GM12878 (cell line): ENCODE measurements around the gene BAG5. TPM values are rescaled to one million over a fixed set of nuclear protein-coding genes. Genes with fewer than 3 reads are reported as not detected.

ENCODE experiments used
- ATAC-seq: fragments of 200-7000 bp; cut with Tn5 transposase; 3 replicates; pipeline ENCODE4 v1.9.1; 2020; ENCODE audit warnings: mild to moderate bottlenecking, moderate library complexity
- BruUV-seq: library from RNA; stranded (reverse); fragments of 400-500 nt; replicated peaks from 2 replicates; lab custom pipeline; 2021; lab: Mats Ljungman, UMichigan
- CTCF ChIA-PET: fragments of 300-600 bp; sonication (Branson Sonifier 250); formaldehyde crosslinking; extraction: SDS; loops from one replicate; lab custom pipeline; 2021; ENCODE audit warnings: inconsistent platforms; lab: Yijun Ruan, JAX
- POLR2A ChIA-PET: fragments of 350-600 bp; formaldehyde crosslinking; extraction: SDS; loops from one replicate; lab custom pipeline; 2021; ENCODE audit warnings: inconsistent platforms; lab: Charles Lee
- RAD21 ChIA-PET: fragments of 300-600 bp; sonication (Branson Sonifier 250); formaldehyde crosslinking; loops from one replicate; lab custom pipeline; 2023; ENCODE audit warnings: antibody characterized with exemption; ENCODE audit not compliant: unreplicated experiment; lab: Charles Lee
- SMC1A ChIA-PET: fragments of 300-600 bp; sonication (Branson Sonifier 250); formaldehyde crosslinking; loops from one replicate; lab custom pipeline; 2023; ENCODE audit not compliant: unreplicated experiment, uncharacterized antibody; lab: Charles Lee
- DNase-seq: peaks from one replicate; pipeline ENCODE4 v3.0.0-alpha.2; 2011; ENCODE audit warnings: low read depth, low spot score
- FAIRE-seq: peaks from 3 replicates; lab custom pipeline; 2011; peaks lifted over from hg19 to GRCh38; lab: Jason Lieb, UNC
- H2AFZ ChIP-seq: 2 replicates; pipeline ENCODE4 v1.6.0; 2011; ENCODE audit warnings: low read depth, low read length, control low read depth; ENCODE audit not compliant: control insufficient read depth
- H3K27ac ChIP-seq: 2 replicates; pipeline ENCODE4 v1.5.1; 2011; ENCODE audit warnings: control low read depth; ENCODE audit not compliant: control insufficient read depth, insufficient read depth
- H3K27me3 ChIP-seq, 2 experiments: replicated peaks in 1 of 2; 2 replicates each; pipeline versions ENCODE4 v1.6.0 to v1.6.1; 2011; ENCODE audit warnings: low read length in 1 of 2; ENCODE audit not compliant: control insufficient read depth in 2 of 2, insufficient read depth in 2 of 2
- H3K36me3 ChIP-seq, 2 experiments: 2 replicates each; pipeline ENCODE4 v1.5.1; 2011; ENCODE audit warnings: low read length in 1 of 2; ENCODE audit not compliant: control insufficient read depth in 2 of 2, insufficient read depth in 2 of 2
- H3K4me1 ChIP-seq: 2 replicates; pipeline ENCODE4 v1.6.1; 2011; ENCODE audit warnings: mild to moderate bottlenecking, low read length, moderate library complexity, mixed read lengths; ENCODE audit not compliant: control insufficient read depth, insufficient read depth
- H3K4me2 ChIP-seq: 2 replicates; pipeline ENCODE4 v1.6.0; 2011; ENCODE audit warnings: control low read depth; ENCODE audit not compliant: control insufficient read depth, insufficient read depth
- H3K4me3 ChIP-seq: fragments of 200-600 bp; sonication (generic); 2 replicates; pipeline ENCODE4 v1.5.1; 2016
- H3K79me2 ChIP-seq: 2 replicates; pipeline ENCODE4 v1.6.0; 2011; ENCODE audit warnings: low read length; ENCODE audit not compliant: control insufficient read depth, insufficient read depth
- H3K9ac ChIP-seq: 2 replicates; pipeline ENCODE4 v1.8.0; 2011; ENCODE audit warnings: low read length, control low read depth, mixed read lengths; ENCODE audit not compliant: control insufficient read depth, insufficient read depth
- H3K9me3 ChIP-seq: replicated peaks from 3 replicates; pipeline ENCODE4 v1.5.1; 2011; ENCODE audit warnings: mild to moderate bottlenecking, low read length; ENCODE audit not compliant: control insufficient read depth, insufficient read depth
- H4K20me1 ChIP-seq: 2 replicates; pipeline ENCODE4 v1.6.0; 2011; ENCODE audit not compliant: control insufficient read depth, insufficient read depth
- DPF2 ChIP-seq: fragments of 450-650 bp; IDR thresholded peaks from 2 replicates; pipeline ENCODE4 v1.6.1; 2017; ENCODE audit warnings: mild to moderate bottlenecking
- E2F8 ChIP-seq: fragments of 450-650 bp; IDR thresholded peaks from 2 replicates; pipeline ENCODE4 v1.6.1; 2018; ENCODE audit warnings: mild to moderate bottlenecking, low read depth, moderate library complexity; ENCODE audit not compliant: partially characterized antibody
- ETV6 ChIP-seq, 2 experiments: fragments of 450-650 bp in 1 of 2; IDR thresholded peaks in 1 of 2; conservative IDR thresholded peaks in 1 of 2; 2 replicates each; pipeline ENCODE4 v1.6.1; 2014; ENCODE audit warnings: antibody characterized with exemption in 1 of 2, borderline replicate concordance in 1 of 2, low read depth in 1 of 2, mild to moderate bottlenecking in 1 of 2, moderate library complexity in 1 of 2
- KLF5 ChIP-seq: fragments of 450-650 bp; IDR thresholded peaks from 2 replicates; pipeline ENCODE4 v1.6.1; 2014; ENCODE audit warnings: mild to moderate bottlenecking; ENCODE audit not compliant: partially characterized antibody
- ZSCAN29 ChIP-seq: fragments of 450-650 bp; IDR thresholded peaks from 2 replicates; pipeline ENCODE4 v1.6.1; 2017; ENCODE audit warnings: mild to moderate bottlenecking, moderate library complexity
- WGBS: methylation state at CpG from one replicate; pipeline ENCODE4 v1.1.6; 2016; ENCODE audit warnings: low lambda C conversion rate; ENCODE audit not compliant: insufficient replicate concordance, insufficient coverage; ENCODE audit errors: missing lambda C conversion rate; 5-methylcytosine and 5-hydroxymethylcytosine counted together
- in situ Hi-C: fragments of 300-500 bp; cut with MboI; formaldehyde crosslinking; loops from 9 replicates; pipeline ENCODE4 v1.14.3; 2018; ENCODE audit warnings: mixed read lengths
- intact Hi-C: fragments of 100-400 bp; cut with micrococcal nuclease; formaldehyde crosslinking; loops from one replicate; pipeline ENCODE4 v1.14.2; 2022; ENCODE audit not compliant: unreplicated experiment
- polyA plus RNA-seq, 11 experiments: library from polyadenylated mRNA; depleted of rRNA in 4 of 11; unstranded in 6 of 11; stranded (reverse) in 5 of 11; fragments of >200 nt; fragmentation: Nextera tagmentation in 4 of 11; fragmentation: Illumina TruSeq in 1 of 11; extraction: Ambion mirVana in 4 of 11; extraction: Trizol in 1 of 11; gene quantifications; 1 replicate in 1 of 11; 2 replicates in 10 of 11; pipeline versions ENCODE4 v1.2.1 to v1.2.3, GENCODE V29; 2011 to 2016; ENCODE audit warnings: inconsistent platforms in 2 of 11, missing spikeins in 2 of 11, low read depth in 1 of 11
- total RNA-seq, 4 experiments: library from RNA; depleted of rRNA in 3 of 4; stranded (reverse); fragments of >200 nt in 3 of 4; fragmentation: Illumina TruSeq in 1 of 4; extraction: Trizol in 1 of 4; gene quantifications; 2 replicates each; pipeline versions ENCODE4 v1.2.1 to v1.2.3, GENCODE V29; 2013 to 2021
- TF ChIP-seq, protein P1 (sequence below): IDR thresholded peaks from 2 replicates; pipeline ENCODE4 v1.6.1; 2012; ENCODE audit warnings: low read depth, low read length, improper control_type of control experiment
- TF ChIP-seq, protein P2 (sequence below): fragments of 450-650 bp; IDR thresholded peaks from 2 replicates; pipeline ENCODE4 v1.6.1; 2017; ENCODE audit warnings: mild to moderate bottlenecking, moderate library complexity
- TF ChIP-seq, protein P3 (sequence below): fragments of 450-650 bp; IDR thresholded peaks from 2 replicates; pipeline ENCODE4 v1.6.1; 2017; ENCODE audit warnings: low read depth, mild to moderate bottlenecking, moderate library complexity

BAG5 gene
- total and polyA plus RNA-seq, 10 of the 15 experiments (the other 5 are each of a cell fraction or from before 2014, with no cell fraction given) = 9.9 to 30.5 (median 20.1) TPM

DNA sequence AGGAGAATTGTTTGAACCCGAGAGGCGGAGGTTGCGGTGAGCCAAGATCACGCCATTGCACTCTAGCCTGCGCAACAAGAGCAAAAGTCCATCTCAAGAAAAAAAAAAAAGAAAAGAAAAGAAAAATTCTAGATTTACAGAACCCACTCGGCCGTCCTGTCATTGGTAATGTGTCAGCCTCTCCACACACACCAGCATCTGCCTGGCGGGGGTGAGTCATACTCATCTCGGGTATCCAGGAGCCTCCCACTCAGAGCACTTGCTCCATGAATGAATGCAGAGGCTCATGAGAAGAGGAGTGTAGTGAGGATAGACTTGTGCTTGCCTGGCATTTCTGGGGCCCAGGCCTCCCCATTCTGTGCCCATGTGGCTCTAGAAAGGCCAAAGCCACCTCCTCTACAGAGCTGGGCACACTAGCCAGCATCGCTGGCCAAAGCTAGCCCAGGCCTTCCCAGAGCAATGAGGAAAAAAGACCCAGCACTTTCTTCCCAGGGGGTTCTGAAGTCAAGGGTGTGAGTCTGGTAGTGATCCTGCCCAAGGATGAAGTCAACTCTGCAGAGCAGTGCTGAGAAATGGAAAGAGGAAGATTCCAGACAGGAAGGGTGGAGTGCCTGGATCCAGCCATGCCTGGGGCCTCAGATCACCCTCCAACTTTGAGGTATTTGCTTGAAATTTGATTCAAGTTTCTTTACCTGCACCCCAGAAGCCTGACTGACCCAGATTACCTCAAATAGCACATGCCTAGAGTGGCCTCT is 35.3 kb upstream of the BAG5 start:
- intact Hi-C loops (no loop called here), in situ Hi-C loops (no loop called here)
- H3K27ac ChIP-seq = no peak overlapping the region
- H3K36me3 ChIP-seq = no peaks in the 10 kb centered on the region
- H3K4me1 ChIP-seq = peaks cover 12% of the 10 kb centered on the region
- CTCF ChIA-PET = no interaction called here
- no peak overlapping the region for H3K9ac ChIP-seq
- no peaks in the 10 kb centered on the region for H3K27me3 ChIP-seq
- WGBS = 96% methylated on average over 10 of the region's 10 CpGs
- POLR2A ChIA-PET = no interaction called here
- BruUV-seq = no TSS peak
- no peaks in the 10 kb centered on the region for H3K9me3 ChIP-seq
- SMC1A ChIA-PET = no interaction called here
- FAIRE-seq = no peak
- H3K4me3 ChIP-seq = no peak overlapping the region
- H3K4me2 ChIP-seq = no peak overlapping the region
- H4K20me1 ChIP-seq = no peaks in the 10 kb centered on the region
- no peaks in the 10 kb centered on the region for H3K79me2 ChIP-seq
- TF ChIP-seq, protein P1, sequence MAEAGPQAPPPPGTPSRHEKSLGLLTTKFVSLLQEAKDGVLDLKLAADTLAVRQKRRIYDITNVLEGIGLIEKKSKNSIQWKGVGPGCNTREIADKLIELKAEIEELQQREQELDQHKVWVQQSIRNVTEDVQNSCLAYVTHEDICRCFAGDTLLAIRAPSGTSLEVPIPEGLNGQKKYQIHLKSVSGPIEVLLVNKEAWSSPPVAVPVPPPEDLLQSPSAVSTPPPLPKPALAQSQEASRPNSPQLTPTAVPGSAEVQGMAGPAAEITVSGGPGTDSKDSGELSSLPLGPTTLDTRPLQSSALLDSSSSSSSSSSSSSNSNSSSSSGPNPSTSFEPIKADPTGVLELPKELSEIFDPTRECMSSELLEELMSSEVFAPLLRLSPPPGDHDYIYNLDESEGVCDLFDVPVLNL = no peak
- TF ChIP-seq ZSCAN29 = no peak
- TF ChIP-seq DPF2 = no peak
- TF ChIP-seq, protein P2, sequence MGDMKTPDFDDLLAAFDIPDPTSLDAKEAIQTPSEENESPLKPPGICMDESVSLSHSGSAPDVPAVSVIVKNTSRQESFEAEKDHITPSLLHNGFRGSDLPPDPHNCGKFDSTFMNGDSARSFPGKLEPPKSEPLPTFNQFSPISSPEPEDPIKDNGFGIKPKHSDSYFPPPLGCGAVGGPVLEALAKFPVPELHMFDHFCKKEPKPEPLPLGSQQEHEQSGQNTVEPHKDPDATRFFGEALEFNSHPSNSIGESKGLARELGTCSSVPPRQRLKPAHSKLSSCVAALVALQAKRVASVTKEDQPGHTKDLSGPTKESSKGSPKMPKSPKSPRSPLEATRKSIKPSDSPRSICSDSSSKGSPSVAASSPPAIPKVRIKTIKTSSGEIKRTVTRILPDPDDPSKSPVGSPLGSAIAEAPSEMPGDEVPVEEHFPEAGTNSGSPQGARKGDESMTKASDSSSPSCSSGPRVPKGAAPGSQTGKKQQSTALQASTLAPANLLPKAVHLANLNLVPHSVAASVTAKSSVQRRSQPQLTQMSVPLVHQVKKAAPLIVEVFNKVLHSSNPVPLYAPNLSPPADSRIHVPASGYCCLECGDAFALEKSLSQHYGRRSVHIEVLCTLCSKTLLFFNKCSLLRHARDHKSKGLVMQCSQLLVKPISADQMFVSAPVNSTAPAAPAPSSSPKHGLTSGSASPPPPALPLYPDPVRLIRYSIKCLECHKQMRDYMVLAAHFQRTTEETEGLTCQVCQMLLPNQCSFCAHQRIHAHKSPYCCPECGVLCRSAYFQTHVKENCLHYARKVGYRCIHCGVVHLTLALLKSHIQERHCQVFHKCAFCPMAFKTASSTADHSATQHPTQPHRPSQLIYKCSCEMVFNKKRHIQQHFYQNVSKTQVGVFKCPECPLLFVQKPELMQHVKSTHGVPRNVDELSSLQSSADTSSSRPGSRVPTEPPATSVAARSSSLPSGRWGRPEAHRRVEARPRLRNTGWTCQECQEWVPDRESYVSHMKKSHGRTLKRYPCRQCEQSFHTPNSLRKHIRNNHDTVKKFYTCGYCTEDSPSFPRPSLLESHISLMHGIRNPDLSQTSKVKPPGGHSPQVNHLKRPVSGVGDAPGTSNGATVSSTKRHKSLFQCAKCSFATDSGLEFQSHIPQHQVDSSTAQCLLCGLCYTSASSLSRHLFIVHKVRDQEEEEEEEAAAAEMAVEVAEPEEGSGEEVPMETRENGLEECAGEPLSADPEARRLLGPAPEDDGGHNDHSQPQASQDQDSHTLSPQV = no peak
- no peak for TF ChIP-seq ETV6 (conservative IDR thresholded peaks at IDR 0.05 in 1 of 2, IDR thresholded peaks at IDR 0.05 in 1 of 2; ENCODE audit: borderline replicate concordance in 1 of 2, low read depth in 1 of 2)
- TF ChIP-seq, protein P3, sequence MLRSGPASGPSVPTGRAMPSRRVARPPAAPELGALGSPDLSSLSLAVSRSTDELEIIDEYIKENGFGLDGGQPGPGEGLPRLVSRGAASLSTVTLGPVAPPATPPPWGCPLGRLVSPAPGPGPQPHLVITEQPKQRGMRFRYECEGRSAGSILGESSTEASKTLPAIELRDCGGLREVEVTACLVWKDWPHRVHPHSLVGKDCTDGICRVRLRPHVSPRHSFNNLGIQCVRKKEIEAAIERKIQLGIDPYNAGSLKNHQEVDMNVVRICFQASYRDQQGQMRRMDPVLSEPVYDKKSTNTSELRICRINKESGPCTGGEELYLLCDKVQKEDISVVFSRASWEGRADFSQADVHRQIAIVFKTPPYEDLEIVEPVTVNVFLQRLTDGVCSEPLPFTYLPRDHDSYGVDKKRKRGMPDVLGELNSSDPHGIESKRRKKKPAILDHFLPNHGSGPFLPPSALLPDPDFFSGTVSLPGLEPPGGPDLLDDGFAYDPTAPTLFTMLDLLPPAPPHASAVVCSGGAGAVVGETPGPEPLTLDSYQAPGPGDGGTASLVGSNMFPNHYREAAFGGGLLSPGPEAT = no peak
- TF ChIP-seq E2F8 = no peak
- TF ChIP-seq KLF5 = no peak
- RAD21 ChIA-PET = no interaction called here
- DNase-seq = no peak
- no peak for ATAC-seq
- no peak overlapping the region for H2AFZ ChIP-seq
